ENCODE data around the gene FBXO41.

FBXO41 gene

DNA sequence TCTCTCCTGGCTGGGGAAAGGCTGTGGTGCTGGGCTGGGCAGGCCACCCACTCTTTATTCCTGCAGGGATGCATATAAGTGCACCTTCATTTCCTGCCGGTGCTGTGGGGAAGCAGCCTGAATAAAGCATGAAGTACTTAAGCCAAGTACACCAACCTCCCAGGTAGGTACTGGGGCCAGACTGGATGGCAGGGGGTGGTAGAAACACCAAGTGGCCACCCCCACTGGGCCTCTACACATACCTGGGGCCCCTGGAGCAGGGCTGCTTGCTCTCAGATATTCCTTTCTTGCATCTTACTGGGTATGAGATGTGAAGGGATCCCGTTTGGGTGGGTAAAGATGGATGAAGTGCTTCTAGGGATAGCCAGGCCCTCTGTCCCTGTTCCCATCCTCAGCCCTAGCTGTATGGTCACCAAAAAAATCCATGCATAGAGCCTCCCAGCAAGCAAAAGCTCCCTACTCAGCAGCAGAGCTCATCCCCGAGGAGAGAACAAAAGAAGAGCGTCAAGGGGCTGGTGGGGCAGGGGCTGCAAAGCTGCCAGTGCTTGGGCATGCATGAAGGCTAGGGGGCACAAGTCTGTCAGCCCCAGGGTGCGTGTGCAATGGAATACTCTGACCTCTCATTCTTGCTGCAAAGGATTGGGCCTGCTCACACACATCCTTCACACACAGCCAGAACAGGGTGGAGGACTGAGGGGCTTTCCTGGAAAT lies 28.2 kb downstream of the FBXO41 start:
- Histone ChIP-seq H3K27ac (ENCODE audit: extremely low read depth, low read depth, low read length) (no peak overlapping the region), H3K9me3 (ENCODE audit: control insufficient read depth, insufficient read depth, low read depth, low read length) (no peaks in the 10 kb centered on the region), H3K36me3 (ENCODE audit: control insufficient read depth in 2 of 2, insufficient read depth in 1 of 2, low read length in 2 of 2) (peaks cover 11 to 66% of the 10 kb centered on the region in 2 experiments), H3K4me3 (ENCODE audit: low read depth, low read length) (no peak overlapping the region), H3K4me1 (ENCODE audit: control insufficient read depth, insufficient read depth, low read length) (no peaks in the 10 kb centered on the region)
- ChIA-PET POLR2A (interaction anchor here (0.9 to 2.7 kb wide), 3 partner anchors 12 to 34 kb away, joined by 3 to 18 read pairs (median 5); partner anchors contain the start of genes CCT7 and PRADC1), CTCF (interaction anchor here (1.6 to 2.6 kb wide), 2 partner anchors 12 to 34 kb away, joined by 4 to 8 read pairs; no protein-coding TSS in a partner anchor)
- peak; percentile 88 for TF ChIP-seq GLIS1 (tag by site-specific recombination; IDR thresholded peaks at IDR 0.05)
- TF ChIP-seq ZIC2 (tag by site-specific recombination; IDR thresholded peaks at IDR 0.05) = 0 out of 2 replicates have a peak, but pooled peaks have one; percentile 7
- no peak for TF ChIP-seq ZBTB1 (tag by site-specific recombination; IDR thresholded peaks at IDR 0.05)

DNA sequence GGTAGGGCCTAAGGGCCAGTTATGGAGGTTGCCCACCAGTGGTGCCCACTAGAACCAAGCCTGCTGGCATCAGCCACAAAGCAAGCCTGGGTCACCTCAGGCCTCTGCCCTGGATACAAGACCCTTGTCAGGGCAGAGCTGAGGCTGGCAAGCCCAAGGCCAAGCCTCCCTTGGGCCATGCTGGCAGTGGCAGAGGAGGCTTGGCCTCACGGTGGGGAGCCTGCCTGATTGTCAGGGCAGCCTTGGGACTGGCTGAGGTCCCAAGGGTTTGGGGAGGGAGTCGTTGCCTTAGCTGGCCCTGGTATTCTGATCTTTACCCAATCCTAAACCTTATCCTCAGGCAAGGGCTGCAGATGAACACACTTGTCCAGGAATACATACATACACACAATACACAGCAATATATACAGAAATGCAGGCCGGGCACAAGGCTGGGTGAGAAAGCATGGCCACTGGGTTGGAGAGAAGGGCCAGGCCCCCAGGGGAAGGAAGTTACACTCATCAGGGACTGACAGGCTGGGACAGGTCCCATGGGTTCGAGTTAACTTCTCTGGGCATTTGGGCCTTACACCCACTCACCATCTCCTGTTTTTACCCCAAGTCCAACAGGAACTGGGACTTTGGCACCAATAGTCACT lies 29.2 kb downstream of the FBXO41 start:
- Histone ChIP-seq H3K36me3 (ENCODE audit: control insufficient read depth in 2 of 2, insufficient read depth in 1 of 2, low read length in 2 of 2) (peaks cover 20 to 73% of the 10 kb centered on the region in 2 experiments), H3K27ac (ENCODE audit: extremely low read depth, low read depth, low read length) (no peak overlapping the region), H3K4me3 (ENCODE audit: low read depth, low read length) (no peak overlapping the region), H3K9me3 (ENCODE audit: control insufficient read depth, insufficient read depth, low read depth, low read length) (no peaks in the 10 kb centered on the region), H3K4me1 (ENCODE audit: control insufficient read depth, insufficient read depth, low read length) (no peaks in the 10 kb centered on the region)
- ChIA-PET POLR2A (interaction anchor here (2.0 kb wide), 1 partner anchor 10 kb away, joined by 6 read pairs; no protein-coding TSS in a partner anchor), CTCF (interaction anchor here (0.9 to 1.6 kb wide), 2 partner anchors 10 to 35 kb away, joined by 3 to 4 read pairs; no protein-coding TSS in a partner anchor)
- TF ChIP-seq, protein P1, sequence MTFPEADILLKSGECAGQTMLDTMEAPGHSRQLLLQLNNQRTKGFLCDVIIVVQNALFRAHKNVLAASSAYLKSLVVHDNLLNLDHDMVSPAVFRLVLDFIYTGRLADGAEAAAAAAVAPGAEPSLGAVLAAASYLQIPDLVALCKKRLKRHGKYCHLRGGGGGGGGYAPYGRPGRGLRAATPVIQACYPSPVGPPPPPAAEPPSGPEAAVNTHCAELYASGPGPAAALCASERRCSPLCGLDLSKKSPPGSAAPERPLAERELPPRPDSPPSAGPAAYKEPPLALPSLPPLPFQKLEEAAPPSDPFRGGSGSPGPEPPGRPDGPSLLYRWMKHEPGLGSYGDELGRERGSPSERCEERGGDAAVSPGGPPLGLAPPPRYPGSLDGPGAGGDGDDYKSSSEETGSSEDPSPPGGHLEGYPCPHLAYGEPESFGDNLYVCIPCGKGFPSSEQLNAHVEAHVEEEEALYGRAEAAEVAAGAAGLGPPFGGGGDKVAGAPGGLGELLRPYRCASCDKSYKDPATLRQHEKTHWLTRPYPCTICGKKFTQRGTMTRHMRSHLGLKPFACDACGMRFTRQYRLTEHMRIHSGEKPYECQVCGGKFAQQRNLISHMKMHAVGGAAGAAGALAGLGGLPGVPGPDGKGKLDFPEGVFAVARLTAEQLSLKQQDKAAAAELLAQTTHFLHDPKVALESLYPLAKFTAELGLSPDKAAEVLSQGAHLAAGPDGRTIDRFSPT (tag by site-specific recombination; IDR thresholded peaks at IDR 0.05) = peak; percentile 48; the same call in 1 of the 2 replicates
- TF ChIP-seq EGR2 (tag by site-specific recombination; IDR thresholded peaks at IDR 0.05; ENCODE audit: low read depth) (no peak), ZNF10 (tag by site-specific recombination; IDR thresholded peaks at IDR 0.05) (peak; percentile 36; the same call in 1 of the 2 replicates)

DNA sequence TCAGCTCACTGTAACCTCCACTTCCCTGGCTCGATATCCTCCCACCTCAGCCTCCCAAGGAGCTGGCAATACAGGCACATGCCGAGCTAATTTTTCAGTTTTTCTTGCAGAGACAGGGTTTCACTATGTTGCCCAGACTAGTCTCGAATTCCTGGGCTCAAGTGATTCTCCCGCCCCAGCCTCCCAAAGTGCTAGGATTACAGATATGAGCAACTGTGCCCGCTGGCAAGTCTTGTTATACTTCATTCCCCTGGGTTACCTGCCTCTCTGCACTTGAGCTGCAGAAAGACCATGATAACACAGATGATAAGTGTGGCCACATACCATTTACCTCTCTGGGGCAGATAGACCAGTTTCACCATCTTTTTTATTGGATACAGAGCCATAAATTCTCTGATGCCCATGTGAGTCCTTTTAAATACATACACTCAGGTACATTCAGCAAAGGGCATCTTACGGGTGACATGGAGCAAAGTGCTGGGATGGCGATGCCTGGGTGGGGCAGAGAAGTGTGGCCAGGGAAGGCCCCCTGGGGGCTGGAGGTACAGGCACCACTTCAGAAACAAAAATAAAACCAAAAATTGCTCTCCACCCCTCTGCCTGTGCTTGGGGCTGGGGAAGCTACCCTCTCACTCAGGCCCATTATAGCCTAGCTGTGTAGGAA lies 29.8 kb downstream of the FBXO41 start:
- Histone ChIP-seq H3K36me3 (ENCODE audit: control insufficient read depth in 2 of 2, insufficient read depth in 1 of 2, low read length in 2 of 2) (peaks cover 27 to 73% of the 10 kb centered on the region in 2 experiments), H3K9me3 (ENCODE audit: control insufficient read depth, insufficient read depth, low read depth, low read length) (no peaks in the 10 kb centered on the region), H3K4me1 (ENCODE audit: control insufficient read depth, insufficient read depth, low read length) (no peaks in the 10 kb centered on the region), H3K27ac (ENCODE audit: extremely low read depth, low read depth, low read length) (no peak overlapping the region; the same call in 1 of the 2 replicates), H3K4me3 (ENCODE audit: low read depth, low read length) (no peak overlapping the region)
- ChIA-PET CTCF (interaction anchor here (0.7 to 1.6 kb wide), 3 partner anchors 10 to 169 kb away, joined by 3 to 5 read pairs (median 4); no protein-coding TSS in a partner anchor), POLR2A (interaction anchor here (1.1 to 2.0 kb wide), 4 partner anchors 10 to 21 kb away, joined by 3 to 7 read pairs (median 5); partner anchors contain the start of genes CCT7 and PRADC1)
- no peak for TF ChIP-seq ZNF292 (tag by site-specific recombination; IDR thresholded peaks at IDR 0.05; ENCODE audit: borderline replicate concordance, low read depth)
- TF ChIP-seq, protein P2, sequence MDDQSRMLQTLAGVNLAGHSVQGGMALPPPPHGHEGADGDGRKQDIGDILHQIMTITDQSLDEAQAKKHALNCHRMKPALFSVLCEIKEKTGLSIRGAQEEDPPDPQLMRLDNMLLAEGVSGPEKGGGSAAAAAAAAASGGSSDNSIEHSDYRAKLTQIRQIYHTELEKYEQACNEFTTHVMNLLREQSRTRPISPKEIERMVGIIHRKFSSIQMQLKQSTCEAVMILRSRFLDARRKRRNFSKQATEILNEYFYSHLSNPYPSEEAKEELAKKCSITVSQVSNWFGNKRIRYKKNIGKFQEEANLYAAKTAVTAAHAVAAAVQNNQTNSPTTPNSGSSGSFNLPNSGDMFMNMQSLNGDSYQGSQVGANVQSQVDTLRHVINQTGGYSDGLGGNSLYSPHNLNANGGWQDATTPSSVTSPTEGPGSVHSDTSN (CRISPR knock-in tag; IDR thresholded peaks at IDR 0.05) = 0 out of 2 replicates have a peak, but pooled peaks have one; percentile 23

DNA sequence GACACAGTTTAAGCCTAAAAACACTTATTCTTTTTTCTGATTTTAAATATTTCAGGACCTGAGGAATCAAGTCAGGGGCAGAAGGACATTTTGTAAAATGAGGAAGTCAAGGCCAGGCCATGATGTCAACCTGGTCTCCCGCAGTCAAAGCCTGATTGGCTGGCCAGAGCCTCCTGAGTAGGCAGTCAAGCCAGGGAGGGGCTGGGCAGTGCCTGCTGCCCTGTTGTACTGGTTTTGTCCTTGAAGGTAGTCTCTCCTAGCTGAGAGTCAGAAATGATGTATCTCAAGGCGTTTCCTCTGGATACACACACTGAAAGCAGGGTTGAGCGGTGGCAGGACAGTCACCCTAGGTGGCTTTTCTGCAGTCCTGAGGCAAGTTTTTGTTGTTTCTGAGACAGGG lies 30.4 kb downstream of the FBXO41 start:
- no peaks in the 10 kb centered on the region for H3K9me3 ChIP-seq (ENCODE audit: control insufficient read depth, insufficient read depth, low read depth, low read length)
- no peak overlapping the region; the same call in 1 of the 2 replicates for H3K27ac ChIP-seq (ENCODE audit: extremely low read depth, low read depth, low read length)
- H3K36me3 ChIP-seq (ENCODE audit: control insufficient read depth in 2 of 2, insufficient read depth in 1 of 2, low read length in 2 of 2) = peaks cover 33 to 73% of the 10 kb centered on the region in 2 experiments
- ChIA-PET CTCF (interaction anchor here (0.7 kb wide), 1 partner anchor 168 kb away, joined by 5 read pairs; no protein-coding TSS in a partner anchor), POLR2A (interaction anchor here (1.1 to 2.0 kb wide), 4 partner anchors 9 to 20 kb away, joined by 3 to 7 read pairs (median 5); partner anchors contain the start of genes CCT7 and PRADC1)
- TF ChIP-seq ZNF707 (tag by site-specific recombination; IDR thresholded peaks at IDR 0.05) (no peak), ZNF510 (tag by site-specific recombination; IDR thresholded peaks at IDR 0.05; ENCODE audit: insufficient replicate concordance) (no peak), ZSCAN23 (tag by site-specific recombination; IDR thresholded peaks at IDR 0.05) (no peak), OVOL3 (tag by site-specific recombination; IDR thresholded peaks at IDR 0.05) (no peak)
- TF ChIP-seq, protein P3, sequence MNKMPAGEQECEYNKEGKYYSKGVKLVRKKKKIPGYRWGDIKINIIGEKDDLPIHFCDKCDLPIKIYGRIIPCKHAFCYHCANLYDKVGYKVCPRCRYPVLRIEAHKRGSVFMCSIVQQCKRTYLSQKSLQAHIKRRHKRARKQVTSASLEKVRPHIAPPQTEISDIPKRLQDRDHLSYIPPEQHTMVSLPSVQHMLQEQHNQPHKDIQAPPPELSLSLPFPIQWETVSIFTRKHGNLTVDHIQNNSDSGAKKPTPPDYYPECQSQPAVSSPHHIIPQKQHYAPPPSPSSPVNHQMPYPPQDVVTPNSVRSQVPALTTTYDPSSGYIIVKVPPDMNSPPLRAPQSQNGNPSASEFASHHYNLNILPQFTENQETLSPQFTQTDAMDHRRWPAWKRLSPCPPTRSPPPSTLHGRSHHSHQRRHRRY (tag by site-specific recombination; IDR thresholded peaks at IDR 0.05) = no peak
- TF ChIP-seq, protein P4, sequence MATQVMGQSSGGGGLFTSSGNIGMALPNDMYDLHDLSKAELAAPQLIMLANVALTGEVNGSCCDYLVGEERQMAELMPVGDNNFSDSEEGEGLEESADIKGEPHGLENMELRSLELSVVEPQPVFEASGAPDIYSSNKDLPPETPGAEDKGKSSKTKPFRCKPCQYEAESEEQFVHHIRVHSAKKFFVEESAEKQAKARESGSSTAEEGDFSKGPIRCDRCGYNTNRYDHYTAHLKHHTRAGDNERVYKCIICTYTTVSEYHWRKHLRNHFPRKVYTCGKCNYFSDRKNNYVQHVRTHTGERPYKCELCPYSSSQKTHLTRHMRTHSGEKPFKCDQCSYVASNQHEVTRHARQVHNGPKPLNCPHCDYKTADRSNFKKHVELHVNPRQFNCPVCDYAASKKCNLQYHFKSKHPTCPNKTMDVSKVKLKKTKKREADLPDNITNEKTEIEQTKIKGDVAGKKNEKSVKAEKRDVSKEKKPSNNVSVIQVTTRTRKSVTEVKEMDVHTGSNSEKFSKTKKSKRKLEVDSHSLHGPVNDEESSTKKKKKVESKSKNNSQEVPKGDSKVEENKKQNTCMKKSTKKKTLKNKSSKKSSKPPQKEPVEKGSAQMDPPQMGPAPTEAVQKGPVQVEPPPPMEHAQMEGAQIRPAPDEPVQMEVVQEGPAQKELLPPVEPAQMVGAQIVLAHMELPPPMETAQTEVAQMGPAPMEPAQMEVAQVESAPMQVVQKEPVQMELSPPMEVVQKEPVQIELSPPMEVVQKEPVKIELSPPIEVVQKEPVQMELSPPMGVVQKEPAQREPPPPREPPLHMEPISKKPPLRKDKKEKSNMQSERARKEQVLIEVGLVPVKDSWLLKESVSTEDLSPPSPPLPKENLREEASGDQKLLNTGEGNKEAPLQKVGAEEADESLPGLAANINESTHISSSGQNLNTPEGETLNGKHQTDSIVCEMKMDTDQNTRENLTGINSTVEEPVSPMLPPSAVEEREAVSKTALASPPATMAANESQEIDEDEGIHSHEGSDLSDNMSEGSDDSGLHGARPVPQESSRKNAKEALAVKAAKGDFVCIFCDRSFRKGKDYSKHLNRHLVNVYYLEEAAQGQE (tag by site-specific recombination; IDR thresholded peaks at IDR 0.05) = no peak
- H3K4me3 ChIP-seq (ENCODE audit: low read depth, low read length) = no peak overlapping the region
- H3K4me1 ChIP-seq (ENCODE audit: control insufficient read depth, insufficient read depth, low read length) = no peaks in the 10 kb centered on the region

All from HEK293 (cell line).